Psoas muscle (tissue), 8 donors: ENCODE data around the gene TCOF1. TPM values are rescaled to one million over a fixed set of nuclear protein-coding genes. Genes with fewer than 3 reads are reported as not detected.

Source experiments
- ATAC-seq, 4 donors: fragments of 200-7000 bp; cut with Tn5 transposase; one replicate each; pipeline ENCODE4 v1.9.1; 2020; ENCODE audit warnings: moderate library complexity in 3 of 4, mild to moderate bottlenecking in 2 of 4
- DNase-seq, 2 donors: peaks; one replicate each; pipeline ENCODE4 v3.0.0-alpha.2; 2020
- H3K27ac ChIP-seq: fragments of 200-600 bp; one replicate; pipeline ENCODE4 v1.8.0; 2022
- H3K27me3 ChIP-seq, 3 donors: fragments of 200-600 bp in 1 of 3; one replicate each; pipeline versions ENCODE4 v1.6.1 to v1.8.0; 2013 to 2022; ENCODE audit warnings: low read length in 2 of 3, mild to moderate bottlenecking in 2 of 3, moderate library complexity in 1 of 3; ENCODE audit not compliant: insufficient read depth in 3 of 3
- H3K36me3 ChIP-seq, 2 donors: fragments of 200-600 bp in 1 of 2; one replicate each; pipeline versions ENCODE4 v1.6.1 to v1.8.0; 2013 to 2022; ENCODE audit warnings: low read depth in 1 of 2, mild to moderate bottlenecking in 1 of 2, moderate library complexity in 1 of 2; ENCODE audit not compliant: insufficient read depth in 1 of 2
- H3K4me1 ChIP-seq: fragments of 200-600 bp; one replicate; pipeline ENCODE4 v1.8.0; 2022
- H3K4me3 ChIP-seq: fragments of 200-600 bp; one replicate; pipeline ENCODE4 v1.8.0; 2022; ENCODE audit warnings: mild to moderate bottlenecking
- H3K9me3 ChIP-seq: fragments of 200-600 bp; one replicate; pipeline ENCODE4 v1.8.0; 2022
- WGBS, 3 donors: extraction: QIAGEN DNeasy Blood & Tissue Kit; methylation state at CpG; one replicate each; pipeline versions ENCODE4 v1.1.6 to v1.1.7; 2013; 5-methylcytosine and 5-hydroxymethylcytosine counted together
- intact Hi-C, 2 donors: fragments of 100-400 bp; cut with DNase I; formaldehyde crosslinking; loops; one replicate each; pipeline versions ENCODE4 v1.11.0 to v1.14.2; 2022
- polyA plus RNA-seq, 3 donors: library from polyadenylated mRNA; stranded (reverse); fragments of 200-250 nt; gene quantifications; one replicate each; pipeline ENCODE4 v1.2.3, GENCODE V29; 2013
- total RNA-seq, 4 donors: library from RNA; stranded (reverse); fragmentation: NEBNext Ultra II Directional in 2 of 4; extraction: Animal tissue kit (Norgen Biotek cat#: 25700) in 2 of 4; gene quantifications; one replicate each; pipeline versions ENCODE4 v1.2.1 to v1.2.4, GENCODE V29; 2021 to 2023
- TF ChIP-seq, protein P1 (sequence below): fragments of 200-600 bp; IDR thresholded peaks from one replicate; pipeline ENCODE4 v1.8.0; 2022; ENCODE audit warnings: antibody characterized with exemption
- donor health status: healthy with polysubstance abuse.
- donor health status: DM: no; HTN: no; CAD: no; lungs with moderate emphysema.
- donor health status: Bipolar disorder and iron deficiency.
- donor health status: healthy.
- donor health status: DM: yes; HTN: yes; CAD: no.
- donor health status: DM: no; HTN: no; CAD: no.
- donor health status: DM: no; HTN: no; CAD: no.
- donor health status: DM: yes; HTN: yes; CAD: no.

Gene TCOF1
- total and polyA plus RNA-seq, 7 donors = 18.3 to 26.7 (median 24.2) TPM

DNA sequence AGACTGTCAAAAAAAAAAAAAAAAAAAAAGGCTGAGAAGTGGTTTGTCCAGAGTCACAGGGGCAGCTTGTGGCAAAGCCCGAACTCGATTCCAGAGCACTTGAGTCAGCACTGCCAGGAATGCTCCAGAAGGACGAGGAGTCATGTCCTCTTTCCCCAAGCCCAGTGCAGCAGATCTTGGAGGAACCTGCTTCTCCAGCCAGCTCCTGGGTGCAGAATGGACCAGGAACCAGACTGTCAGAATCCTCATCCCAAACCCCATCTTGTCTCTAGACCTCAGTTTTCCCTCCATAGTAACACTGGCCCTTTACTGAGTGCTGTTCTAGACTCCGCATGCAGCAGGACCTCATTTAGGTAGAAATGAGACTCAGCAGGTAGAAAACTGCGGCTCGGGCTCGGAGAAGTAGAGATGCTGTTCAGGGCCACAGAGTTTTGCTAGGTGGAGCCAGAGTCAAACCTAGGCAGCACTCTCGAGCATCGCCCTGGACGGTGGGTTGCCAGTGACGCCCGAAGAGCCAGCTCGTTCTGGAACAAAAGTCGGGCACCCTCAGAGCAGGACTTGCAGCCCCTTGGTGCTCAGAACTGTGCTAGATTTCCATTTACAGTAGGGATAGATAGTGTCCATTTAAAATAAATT lies 39.8 kb downstream of the TCOF1 start:
- H3K9me3 ChIP-seq = no peaks in the 10 kb centered on the region
- TF ChIP-seq, protein P1, sequence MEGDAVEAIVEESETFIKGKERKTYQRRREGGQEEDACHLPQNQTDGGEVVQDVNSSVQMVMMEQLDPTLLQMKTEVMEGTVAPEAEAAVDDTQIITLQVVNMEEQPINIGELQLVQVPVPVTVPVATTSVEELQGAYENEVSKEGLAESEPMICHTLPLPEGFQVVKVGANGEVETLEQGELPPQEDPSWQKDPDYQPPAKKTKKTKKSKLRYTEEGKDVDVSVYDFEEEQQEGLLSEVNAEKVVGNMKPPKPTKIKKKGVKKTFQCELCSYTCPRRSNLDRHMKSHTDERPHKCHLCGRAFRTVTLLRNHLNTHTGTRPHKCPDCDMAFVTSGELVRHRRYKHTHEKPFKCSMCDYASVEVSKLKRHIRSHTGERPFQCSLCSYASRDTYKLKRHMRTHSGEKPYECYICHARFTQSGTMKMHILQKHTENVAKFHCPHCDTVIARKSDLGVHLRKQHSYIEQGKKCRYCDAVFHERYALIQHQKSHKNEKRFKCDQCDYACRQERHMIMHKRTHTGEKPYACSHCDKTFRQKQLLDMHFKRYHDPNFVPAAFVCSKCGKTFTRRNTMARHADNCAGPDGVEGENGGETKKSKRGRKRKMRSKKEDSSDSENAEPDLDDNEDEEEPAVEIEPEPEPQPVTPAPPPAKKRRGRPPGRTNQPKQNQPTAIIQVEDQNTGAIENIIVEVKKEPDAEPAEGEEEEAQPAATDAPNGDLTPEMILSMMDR = no peak
- ATAC-seq = no peak
- no peak overlapping the region for H3K4me3 ChIP-seq
- H3K4me1 ChIP-seq = no peaks in the 10 kb centered on the region
- H3K27me3 ChIP-seq = no peaks in the 10 kb centered on the region
- intact Hi-C loops = loop anchor here in 1 of 2 donors (5.0 kb wide), 1 partner anchor 35 kb away; no protein-coding TSS in a partner anchor
- no peak overlapping the region for H3K27ac ChIP-seq
- no peak for DNase-seq
- 87 to 93% (median 92%) methylated on average over 14 of the region's 14 CpGs for WGBS, 3 donors
- H3K36me3 ChIP-seq = peaks cover 8 to 93% of the 10 kb centered on the region in 2 donors

DNA sequence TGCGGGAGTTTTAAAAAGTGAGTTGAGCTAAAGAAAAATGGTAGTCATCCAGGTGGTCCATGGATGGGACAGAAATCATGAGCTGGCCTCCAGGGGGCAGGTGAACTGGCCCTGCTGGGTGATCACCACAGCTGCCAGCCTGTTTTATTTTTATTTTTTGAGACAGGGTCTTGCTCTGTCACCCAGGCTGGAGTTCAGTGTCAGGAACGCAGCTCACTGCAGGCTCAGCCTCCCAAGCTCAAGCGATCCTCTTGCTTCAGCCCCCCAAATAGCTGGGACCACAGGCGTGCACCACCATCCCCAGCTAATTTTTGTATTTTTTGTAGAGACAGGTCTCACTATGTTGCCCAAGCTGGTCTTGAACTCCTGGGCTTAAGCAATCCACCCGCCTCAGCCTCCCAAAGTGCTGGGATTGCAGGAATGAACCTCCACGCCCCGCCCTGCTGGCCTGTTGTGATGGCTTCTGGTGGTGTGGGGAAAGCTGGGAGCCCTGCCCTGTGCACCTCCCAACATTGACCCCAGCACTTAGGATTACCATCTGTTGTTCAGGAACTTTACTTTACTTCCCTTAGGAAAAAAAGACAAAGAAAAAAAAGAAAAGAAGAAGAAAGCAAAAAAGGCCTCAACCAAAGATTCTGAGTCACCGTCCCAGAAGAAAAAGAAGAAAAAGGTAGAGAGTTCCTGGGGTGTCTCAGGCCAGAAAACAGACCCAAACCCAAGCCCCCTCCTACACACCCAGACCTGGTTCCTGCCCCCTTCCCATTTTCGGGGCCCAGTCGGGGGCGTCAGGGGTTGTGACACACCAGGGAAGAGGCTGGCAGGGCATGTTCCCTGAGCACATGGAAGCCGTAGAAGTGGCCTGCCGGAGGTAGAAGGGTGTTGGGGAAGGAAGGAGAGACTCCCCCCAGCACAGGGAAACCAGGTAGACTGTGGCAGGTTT lies 40.6 kb downstream of the TCOF1 start:
- H3K27ac ChIP-seq = no peak overlapping the region
- no peaks in the 10 kb centered on the region for H3K9me3 ChIP-seq
- H3K4me1 ChIP-seq = no peaks in the 10 kb centered on the region
- H3K36me3 ChIP-seq = peaks cover 8 to 92% of the 10 kb centered on the region in 2 donors
- no peak for DNase-seq
- 90 to 94% (median 91%) methylated on average over 13 of the region's 13 CpGs for WGBS, 3 donors
- TF ChIP-seq, protein P1 = peak; percentile 4
- ATAC-seq = no peak
- intact Hi-C loops = loop anchor here in 1 of 2 donors (5.0 kb wide), 1 partner anchor 34 kb away; no protein-coding TSS in a partner anchor
- H3K4me3 ChIP-seq = no peak overlapping the region
- no peaks in the 10 kb centered on the region for H3K27me3 ChIP-seq

- Histone ChIP-seq H3K36me3 (peaks cover 8 to 91% of the 10 kb centered on the region in 2 donors), H3K27ac (no peak overlapping the region), H3K9me3 (no peaks in the 10 kb centered on the region), H3K27me3 (no peaks in the 10 kb centered on the region), H3K4me3 (no peak overlapping the region), H3K4me1 (no peaks in the 10 kb centered on the region)
- 61 to 71% (median 67%) methylated on average over 12 of the region's 12 CpGs for WGBS, 3 donors
- ATAC-seq (peak in 2 of 4 donors; percentile 25 to 32), DNase-seq (no peak)
- TF ChIP-seq, protein P1 = peak; percentile 20
- intact Hi-C loops = loop anchor here in 1 of 2 donors (5.0 kb wide), 1 partner anchor 33 kb away; no protein-coding TSS in a partner anchor
These were observed 41.4 kb downstream of the TCOF1 start for GRCh38 chr5:150398722-150399523.

- Histone ChIP-seq H3K27ac (no peak overlapping the region), H3K27me3 (no peaks in the 10 kb centered on the region), H3K4me3 (no peak overlapping the region), H3K36me3 (peaks cover 5 to 89% of the 10 kb centered on the region in 2 donors), H3K9me3 (no peaks in the 10 kb centered on the region), H3K4me1 (no peaks in the 10 kb centered on the region)
- TF ChIP-seq, protein P1 = no peak
- intact Hi-C loops = loop anchor here in 1 of 2 donors (5.0 kb wide), 1 partner anchor 33 kb away; no protein-coding TSS in a partner anchor
- 74 to 84% (median 82%) methylated on average over 11 of the region's 11 CpGs for WGBS, 3 donors
- no peak for ATAC-seq
- DNase-seq = no peak
These were observed 42.2 kb downstream of the TCOF1 start for GRCh38 chr5:150399524-150400211.
